HG02623 (cell line): ENCODE results near the gene CDCA7.
"Not testable (repeated sequence)": the region's sequence is repeated elsewhere in the genome, so short reads cannot be mapped to it uniquely, and the experiment has no call there.

Experiments
- ATAC-seq: cut with Tn5 transposase; IDR thresholded peaks from one replicate; pipeline ENCODE4 v1.9.1; 2021; ENCODE audit warnings: moderate library complexity; ENCODE audit not compliant: unreplicated experiment

The CDCA7 gene

GRCh38 chr2:173354582-173355131 is at the start of gene CDCA7:
Gene CDCA7, plus strand, starts transcription at chr2:173354872. Its CDS starts 92 bp downstream, at chr2:173354964.
- peak; percentile 72 for ATAC-seq

- no peak for ATAC-seq
Measured at GRCh38 chr2:173305303-173305702, 49.4 kb upstream of the CDCA7 start.

GRCh38 chr2:173307293-173307692 is 47.4 kb upstream of the CDCA7 start:
- ATAC-seq: peak; percentile 80

DNA sequence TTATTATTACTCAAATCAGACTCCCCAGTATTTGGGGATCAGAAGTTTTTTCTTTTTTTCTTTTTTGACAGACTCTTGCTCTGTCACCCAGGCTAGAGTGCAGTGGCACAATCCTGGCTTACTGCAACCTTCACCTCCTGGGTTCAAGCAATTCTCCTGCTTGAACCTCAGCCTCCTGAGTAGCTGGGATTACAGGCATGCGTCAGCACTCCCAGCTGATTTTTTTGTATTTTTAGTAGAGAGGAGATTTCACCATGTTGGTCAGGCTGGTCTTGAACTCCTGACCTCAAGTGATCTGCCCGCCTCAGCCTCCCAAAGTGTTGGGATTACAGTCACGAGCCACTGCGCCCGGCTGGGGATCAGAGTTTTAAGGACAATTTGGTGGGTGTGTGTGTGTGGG is 45.3 kb upstream of the CDCA7 start:
- not testable (repeated sequence) for ATAC-seq

DNA sequence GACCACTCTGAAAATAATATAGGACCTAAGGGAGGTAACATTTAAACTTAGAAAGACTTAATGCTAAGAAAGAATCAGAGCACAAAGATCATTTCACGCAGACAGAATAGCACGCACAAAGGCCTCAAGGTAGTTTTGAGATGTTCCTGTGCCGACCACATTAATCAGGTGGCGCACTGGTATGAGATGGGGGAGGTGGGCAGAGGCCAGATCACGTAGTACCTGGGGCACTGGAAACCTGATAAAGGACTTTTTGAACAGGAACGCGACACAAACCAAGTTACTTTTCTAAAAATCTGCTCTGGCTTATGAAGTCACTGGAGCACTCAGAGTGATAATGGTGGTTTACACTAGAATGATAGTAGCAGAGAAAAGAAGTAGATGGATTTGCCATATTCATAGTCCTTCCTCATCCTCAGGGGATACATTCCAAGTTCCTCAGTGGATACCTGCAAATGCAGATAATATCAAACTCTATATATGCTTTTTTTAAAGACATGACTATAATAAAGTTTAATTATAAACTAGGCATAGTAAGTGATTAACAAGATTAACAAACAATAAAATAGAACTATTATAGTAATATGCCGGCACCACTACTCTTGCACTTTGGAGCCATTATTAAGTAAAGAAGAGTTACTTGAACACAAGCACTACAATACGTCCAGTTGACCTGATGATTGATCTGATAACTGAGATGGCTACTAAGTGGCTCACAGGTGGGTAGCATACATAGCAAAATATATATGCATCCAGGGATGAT is 42.6 kb upstream of the CDCA7 start:
- no peak for ATAC-seq

DNA sequence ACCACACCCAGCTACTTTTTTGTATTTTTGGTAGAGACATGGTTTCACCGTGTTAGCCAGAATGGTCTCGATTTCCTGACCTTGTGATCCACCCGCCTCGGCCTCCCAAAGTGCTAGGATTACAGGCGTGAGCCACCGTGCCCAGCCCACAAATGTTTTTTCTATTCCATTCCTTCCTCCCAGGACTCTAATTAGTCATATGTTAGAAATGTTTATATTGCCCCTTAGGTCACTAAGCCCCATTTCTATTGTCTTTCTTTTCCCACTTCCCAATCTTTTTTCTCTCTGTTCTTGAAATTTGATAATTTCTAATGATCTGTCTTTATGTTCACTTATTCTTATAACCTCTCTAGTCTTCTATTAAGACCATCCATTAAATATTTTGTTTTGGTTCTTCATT is 31.3 kb upstream of the CDCA7 start:
- no peak for ATAC-seq

GRCh38 chr2:173326806-173327205 is 27.9 kb upstream of the CDCA7 start:
- no peak for ATAC-seq

DNA sequence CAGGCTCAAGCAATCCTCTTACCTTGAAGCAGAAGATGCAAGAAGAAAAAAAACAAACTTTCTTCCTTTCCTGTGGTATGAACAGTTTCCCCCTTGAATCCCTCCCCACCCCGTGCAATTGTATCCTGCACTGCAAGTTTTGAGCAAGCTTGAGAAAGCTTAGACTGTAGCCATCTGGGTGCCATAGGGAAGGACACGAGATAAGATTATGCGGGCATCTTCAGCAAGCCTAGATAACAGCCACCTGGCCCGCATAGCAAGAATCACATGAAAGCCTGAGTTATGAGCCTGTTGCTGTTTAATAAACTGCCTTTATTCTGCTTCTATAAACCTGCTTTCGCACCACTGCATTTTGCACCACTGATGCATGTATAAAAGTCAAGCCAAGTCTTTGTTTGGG is 27.3 kb upstream of the CDCA7 start:
- no peak for ATAC-seq

DNA sequence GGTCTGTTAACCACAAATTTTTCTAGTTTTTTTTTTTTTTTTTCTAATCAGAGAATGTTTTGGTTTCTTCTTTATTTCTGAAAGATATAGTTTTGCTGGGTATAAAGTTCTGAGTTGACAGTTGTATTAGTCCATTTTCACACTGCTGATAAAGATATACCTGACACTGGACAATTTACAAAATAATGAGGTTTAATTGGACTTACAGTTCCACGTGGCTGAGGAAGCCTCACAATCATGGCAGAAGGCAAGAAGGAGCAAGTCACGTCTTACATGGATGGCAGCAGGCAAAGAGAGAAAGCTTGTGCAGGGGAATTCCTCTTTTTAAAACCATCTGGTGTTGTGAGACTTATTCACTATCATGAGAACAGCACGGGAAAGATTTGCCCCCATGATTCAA is 21.7 kb upstream of the CDCA7 start:
- ATAC-seq: not testable (repeated sequence)

DNA sequence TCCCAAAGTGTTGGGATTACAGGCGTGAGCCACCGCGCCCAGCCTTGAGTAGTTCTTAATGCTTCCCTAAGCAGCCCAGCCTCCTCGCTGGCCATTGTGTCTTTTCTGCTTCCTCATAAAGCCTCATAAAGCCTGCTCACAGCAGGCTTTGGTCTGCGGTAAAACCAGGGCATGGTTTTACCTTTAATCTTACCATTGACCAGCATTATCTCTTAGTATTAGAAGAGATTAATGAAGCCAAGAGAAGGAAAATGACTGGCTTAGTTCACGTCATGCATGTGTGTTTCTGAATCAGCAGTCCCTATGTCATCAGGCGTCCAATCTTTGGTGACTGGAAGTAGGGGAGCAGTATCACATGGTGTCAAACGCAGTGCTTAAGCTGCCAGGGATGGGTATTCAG is 14.9 kb upstream of the CDCA7 start:
- ATAC-seq: no peak

DNA sequence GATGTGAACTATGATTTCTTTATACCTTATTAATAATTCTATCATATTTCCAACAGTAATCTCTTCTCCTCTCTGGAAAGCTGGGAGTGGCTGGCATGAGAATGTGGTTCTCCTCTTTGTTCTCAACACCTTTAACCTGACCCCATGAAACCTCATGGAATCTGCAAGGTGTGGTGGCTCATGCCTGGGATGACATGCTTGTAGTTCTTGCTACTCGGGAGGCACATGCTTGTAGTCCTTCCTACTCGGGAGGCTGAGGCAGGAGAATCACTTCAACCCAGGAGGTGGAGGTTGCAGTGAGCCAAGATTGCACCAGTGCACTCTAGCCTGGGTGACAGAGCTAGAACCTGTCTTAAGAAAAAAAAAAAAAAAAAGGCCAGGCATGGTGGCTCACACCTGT is 10.8 kb upstream of the CDCA7 start:
- ATAC-seq: no peak

DNA sequence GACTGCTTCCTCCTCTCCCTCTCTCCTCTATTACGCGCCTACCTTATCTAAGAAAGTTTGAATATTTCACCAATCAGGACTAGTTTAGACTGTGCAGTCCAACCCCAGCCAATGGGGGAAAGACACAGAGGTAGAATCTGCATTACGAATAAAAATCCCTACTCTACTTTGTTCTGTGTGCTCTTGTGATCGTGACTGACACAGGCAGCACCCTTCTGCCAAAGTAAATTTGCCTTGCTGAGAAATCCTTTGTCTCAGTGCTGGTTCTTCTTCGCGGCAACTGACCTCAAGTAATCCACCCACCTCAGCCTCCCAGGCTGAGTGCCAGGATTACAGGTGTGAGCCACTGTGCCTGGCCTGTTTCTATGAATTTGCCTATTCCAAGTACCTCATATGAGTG is 8.6 kb upstream of the CDCA7 start:
- ATAC-seq: no peak

DNA sequence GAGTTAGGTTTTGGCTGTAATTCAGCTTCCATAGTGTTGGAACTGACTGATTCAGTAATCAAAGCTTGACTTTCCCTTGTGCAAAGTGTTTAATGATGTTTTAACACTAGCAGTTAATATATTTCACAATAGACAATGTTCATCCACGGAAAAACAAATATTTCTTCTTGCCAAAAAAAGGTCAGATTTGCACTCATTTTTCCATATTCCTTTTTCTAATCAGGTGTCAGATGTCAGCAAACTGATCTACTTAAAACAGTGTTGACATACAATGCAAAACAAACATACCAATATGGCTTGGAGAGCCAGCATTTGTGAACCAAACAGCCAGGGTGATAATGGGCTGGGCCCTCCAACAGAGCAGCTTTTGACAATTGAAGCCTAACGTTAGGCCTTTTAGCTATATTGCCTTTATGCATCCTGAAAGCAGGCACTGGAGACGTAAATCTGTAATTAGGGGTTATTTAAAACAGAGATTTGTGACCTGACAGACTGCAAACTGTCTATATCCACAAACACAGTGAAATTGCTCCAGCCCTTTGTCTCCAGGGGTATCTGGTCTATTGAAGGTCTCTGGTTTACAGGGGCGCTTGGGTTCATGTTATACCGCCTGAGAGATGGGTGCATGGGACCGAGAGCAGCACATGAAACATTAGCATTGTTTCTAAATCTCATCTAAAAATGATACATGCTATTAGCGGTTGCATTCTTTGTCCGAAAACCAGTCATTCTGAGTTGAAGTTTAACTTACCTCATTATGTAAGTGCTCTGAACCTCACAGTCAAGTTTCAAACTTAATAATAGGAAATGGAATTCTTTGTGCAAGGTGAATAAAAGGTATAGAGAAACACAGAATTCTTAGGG is 7.1 kb upstream of the CDCA7 start:
- no peak for ATAC-seq

DNA sequence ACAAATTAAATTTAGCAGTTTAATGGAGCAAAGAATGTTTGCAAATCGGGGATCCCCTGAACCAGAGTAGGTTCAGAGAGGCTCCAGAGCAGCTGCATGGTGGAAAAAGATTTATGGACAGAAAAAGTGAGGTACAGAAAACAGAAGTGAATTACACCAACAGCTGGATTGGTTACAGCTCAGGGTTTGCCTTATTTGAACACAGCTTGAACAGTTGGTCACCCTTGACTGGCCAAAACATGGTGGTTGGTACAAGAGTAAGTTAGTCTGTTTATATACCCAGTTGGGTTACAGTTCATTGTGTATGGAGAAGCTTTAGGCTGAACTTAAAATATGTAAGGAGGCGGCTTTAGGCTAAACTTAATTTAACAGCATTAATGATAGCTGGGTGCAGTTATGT is 5.4 kb upstream of the CDCA7 start:
- no peak for ATAC-seq

DNA sequence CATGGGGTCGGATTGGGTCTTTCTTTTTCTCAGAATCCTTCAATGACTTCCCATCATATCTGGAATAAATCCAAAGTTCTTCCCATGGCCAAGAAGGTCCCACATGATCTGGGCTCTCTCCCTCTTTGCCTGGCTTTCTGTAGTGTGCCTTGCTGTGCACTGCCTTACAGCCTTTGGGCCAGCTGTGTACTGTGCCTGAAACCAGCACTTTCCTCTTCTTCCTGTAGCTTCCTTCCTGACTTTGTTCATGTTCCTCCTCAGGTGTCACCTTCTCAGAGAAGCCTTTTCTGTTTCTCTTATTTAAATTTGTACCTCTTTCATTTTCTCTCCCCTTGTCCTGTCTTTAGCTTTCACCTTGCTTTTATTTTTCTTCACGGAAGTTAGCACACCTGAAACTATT is 4.3 kb upstream of the CDCA7 start:
- no peak for ATAC-seq

- ATAC-seq: no peak
Measured at GRCh38 chr2:173351879-173352278, 2.8 kb upstream of the CDCA7 start.

- no peak for ATAC-seq
Measured at GRCh38 chr2:173353556-173353955, 1.1 kb upstream of the CDCA7 start.

DNA sequence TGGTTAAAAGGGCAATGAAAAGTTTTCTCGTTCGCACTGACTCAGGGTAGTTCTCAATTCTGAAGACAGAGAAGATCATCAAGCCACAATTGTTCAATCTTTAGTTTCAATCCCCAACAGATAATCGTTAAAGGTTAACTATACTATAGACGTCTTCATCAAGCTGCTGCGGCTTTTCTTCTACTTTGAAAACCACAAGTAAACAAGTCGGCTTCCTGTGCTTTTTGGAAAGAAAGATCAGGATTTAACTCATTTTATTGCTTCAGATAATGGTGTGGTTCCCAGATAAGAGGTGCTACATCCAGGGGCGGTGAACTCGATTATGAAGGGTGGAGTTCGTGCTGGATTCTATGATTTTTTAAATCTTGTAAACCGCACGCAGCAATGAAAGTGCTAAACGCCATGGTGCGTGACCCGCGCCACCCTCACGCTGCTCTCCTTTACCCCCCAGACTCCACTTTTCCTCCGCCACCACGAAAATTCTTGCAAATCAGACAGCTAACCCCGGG is 545 bp upstream of the CDCA7 start:
- ATAC-seq: peak; percentile 12

DNA sequence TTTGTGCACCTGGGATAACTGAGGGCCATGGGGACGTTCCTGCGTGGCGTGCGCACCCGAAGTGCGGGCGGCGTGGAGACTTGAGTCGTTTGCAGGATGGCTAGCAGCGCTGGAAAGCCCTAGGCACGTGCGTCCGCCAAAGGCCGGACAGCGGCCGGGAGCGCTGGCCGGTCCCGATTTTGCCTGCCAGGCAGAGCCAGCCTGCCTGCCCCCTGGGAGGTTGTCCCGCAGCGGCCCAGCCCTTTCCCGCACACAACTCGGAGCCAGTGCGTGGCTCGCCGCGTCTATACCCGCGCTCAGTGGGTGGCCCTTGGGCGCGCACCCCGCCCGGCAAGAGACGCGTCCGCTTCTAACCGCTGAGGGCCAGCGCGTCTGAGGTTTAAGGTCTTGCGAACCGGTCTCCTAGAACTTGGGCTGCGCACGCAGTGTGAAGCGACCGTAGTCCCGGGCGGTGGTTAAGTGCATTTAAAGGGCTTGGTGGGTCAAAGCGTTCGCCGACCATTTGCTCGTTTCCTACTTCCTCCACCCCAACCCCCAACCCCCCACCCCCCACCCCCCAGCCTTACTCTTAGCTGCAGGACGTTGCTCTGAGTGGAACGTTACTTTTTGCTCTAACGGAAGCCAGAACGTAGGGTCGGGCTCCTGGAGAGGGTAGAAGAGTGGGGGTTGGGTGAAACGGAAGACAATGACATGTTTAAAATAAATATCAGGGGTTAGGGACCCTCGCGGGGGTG is 627 bp downstream of the CDCA7 start:
- peak; percentile 24 for ATAC-seq

- ATAC-seq: no peak
Measured at GRCh38 chr2:173355866-173356508, 1.3 kb downstream of the CDCA7 start.

GRCh38 chr2:173357346-173357745 is 2.7 kb downstream of the CDCA7 start:
- ATAC-seq: no peak
